Suprapubic skin (tissue), 4 donors: ENCODE data around the gene CLEC4C.

ENCODE experiments used
- EP300 ChIP-seq: sonication (generic); formaldehyde crosslinking; IDR thresholded peaks from one replicate; pipeline ENCODE4 v1.6.1; 2017; ENCODE audit warnings: antibody characterized with exemption
- POLR2A ChIP-seq, 2 donors: fragments of 450-650 bp; IDR thresholded peaks; one replicate each; pipeline ENCODE4 v1.6.1; 2017; ENCODE audit warnings: antibody characterized with exemption in 2 of 2, mild to moderate bottlenecking in 2 of 2, moderate library complexity in 2 of 2
- POLR2AphosphoS5 ChIP-seq, 3 donors: sonication (generic); formaldehyde crosslinking; IDR thresholded peaks; one replicate each; pipeline ENCODE4 v1.6.1; 2017; ENCODE audit warnings: antibody characterized with exemption in 3 of 3
- TF ChIP-seq, protein P1 (sequence below), 2 donors: fragments of 200-600 bp in 1 of 2; fragments of 450-650 bp in 1 of 2; sonication (generic) in 1 of 2; IDR thresholded peaks; one replicate each; pipeline ENCODE4 v1.5.1; 2016 to 2019; ENCODE audit warnings: antibody characterized with exemption in 2 of 2, mild to moderate bottlenecking in 1 of 2, moderate library complexity in 1 of 2

DNA sequence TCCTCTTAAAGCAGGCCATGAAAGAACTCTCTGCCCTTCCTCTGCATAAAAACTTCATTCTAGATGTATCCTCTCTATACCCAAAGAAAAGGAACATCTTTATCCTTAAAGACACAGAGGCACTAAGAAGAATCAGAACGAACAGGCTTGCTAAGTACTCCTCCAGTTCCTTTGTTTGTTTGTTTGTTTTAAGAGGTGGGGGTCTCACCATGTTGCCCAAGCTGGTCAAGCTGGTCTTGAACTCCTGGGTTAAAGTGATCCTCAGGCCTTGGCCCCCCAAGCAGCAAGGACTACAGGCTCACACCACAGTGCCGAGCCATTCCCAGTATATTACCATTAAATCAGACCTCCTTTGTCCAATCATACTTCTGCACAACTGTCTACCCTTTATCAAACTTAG is 65.6 kb downstream of the CLEC4C start:
- TF ChIP-seq, protein P1, sequence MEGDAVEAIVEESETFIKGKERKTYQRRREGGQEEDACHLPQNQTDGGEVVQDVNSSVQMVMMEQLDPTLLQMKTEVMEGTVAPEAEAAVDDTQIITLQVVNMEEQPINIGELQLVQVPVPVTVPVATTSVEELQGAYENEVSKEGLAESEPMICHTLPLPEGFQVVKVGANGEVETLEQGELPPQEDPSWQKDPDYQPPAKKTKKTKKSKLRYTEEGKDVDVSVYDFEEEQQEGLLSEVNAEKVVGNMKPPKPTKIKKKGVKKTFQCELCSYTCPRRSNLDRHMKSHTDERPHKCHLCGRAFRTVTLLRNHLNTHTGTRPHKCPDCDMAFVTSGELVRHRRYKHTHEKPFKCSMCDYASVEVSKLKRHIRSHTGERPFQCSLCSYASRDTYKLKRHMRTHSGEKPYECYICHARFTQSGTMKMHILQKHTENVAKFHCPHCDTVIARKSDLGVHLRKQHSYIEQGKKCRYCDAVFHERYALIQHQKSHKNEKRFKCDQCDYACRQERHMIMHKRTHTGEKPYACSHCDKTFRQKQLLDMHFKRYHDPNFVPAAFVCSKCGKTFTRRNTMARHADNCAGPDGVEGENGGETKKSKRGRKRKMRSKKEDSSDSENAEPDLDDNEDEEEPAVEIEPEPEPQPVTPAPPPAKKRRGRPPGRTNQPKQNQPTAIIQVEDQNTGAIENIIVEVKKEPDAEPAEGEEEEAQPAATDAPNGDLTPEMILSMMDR (IDR thresholded peaks at IDR 0.05), result no peak
- TF ChIP-seq POLR2A (IDR thresholded peaks at IDR 0.05) (no peak), EP300 (no peak), POLR2AphosphoS5 (IDR thresholded peaks at IDR 0.05) (no peak)
